NCI-H146 treated with DMSO at 0.1 percent for 48 hours (cell line): ENCODE results near the gene UBAP2.

Experiments used
- DNase-seq: peaks from one replicate; lab custom pipeline; 2025; ENCODE audit not compliant: unreplicated experiment; lab: John Stamatoyannopoulos, UW

The UBAP2 gene

GRCh38 chr9:33924978-33925797 lies 123.5 kb downstream of the UBAP2 start:
- no peak for DNase-seq

DNA sequence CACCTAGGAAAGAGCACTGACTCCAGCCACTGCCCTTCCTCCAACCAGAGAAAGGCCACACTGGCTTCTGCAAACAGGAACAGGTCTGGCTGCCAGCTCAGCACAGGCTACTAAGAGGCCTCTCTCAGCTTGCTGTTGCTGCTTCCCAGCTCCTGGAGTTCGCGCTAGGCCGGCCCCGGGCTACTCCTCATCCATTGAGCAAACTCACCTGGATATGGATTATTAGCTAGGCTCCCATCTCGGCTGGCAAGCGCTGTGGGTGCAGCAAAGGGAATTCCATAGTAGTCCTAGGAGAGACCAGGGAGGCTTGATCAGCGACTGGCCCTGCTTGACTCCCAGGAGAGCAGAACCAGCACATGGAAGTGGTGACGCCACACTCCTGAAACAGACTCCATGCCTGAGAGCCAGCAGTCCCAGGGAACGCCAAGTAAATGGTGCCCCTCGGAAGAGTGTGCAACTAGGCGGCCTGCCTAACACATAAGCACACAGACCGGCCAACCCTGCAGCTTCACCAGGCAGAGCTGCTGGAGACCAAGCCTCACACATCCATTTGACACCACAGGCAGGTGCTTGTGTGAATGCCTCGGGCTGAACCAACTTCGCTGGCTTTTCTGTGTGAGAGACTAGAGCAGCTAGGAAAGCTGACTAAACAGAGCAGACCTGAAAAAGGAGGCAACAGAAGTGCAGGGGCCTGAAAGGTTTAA lies 124.5 kb downstream of the UBAP2 start:
- DNase-seq = no peak

GRCh38 chr9:33923079-33923478 lies 125.6 kb downstream of the UBAP2 start:
- DNase-seq = no peak

DNA sequence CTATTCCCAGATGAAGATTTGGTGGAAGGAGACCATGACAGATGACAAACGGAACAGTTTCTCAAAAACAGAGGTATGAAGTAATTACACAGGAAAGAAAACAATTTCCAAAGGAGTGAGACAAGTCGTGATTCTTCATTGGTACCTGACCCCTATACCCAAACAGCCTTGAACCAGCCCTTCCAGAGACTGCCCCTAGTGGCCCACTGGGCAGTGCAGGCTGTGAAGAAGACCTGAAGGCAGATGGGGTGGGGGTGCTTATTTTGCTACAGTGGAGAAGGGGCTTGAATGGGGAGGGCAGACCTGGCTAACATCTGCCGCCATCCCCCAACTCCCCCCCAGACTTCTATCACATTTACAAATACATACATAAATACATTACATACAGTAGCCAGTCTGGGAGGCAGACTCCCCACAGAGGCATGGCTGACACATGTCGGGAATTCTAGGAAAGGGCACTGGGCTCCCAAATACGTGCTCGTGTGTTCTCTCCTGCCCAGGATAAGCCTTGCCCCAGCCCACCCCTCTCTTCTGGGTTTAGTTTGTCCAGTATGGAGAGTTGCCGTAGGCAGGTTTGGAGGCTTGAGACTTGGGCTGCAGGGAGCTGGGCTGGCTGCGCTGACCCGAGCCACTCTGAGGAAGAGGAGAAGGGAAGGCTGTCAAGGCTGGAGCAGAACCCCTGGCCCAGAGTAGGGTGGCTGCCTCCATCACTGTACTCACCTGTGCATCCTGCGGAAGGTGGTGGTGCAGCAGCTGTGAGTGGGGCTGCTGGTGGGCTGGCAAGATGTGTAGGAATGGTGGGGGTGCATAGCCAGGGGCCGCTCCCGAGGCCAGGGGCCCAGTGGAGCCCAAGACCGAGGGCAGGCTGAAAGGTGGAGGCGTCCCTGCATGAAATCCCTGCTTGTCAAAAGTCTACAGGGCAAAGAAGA lies 126.5 kb downstream of the UBAP2 start:
- DNase-seq = no peak

DNA sequence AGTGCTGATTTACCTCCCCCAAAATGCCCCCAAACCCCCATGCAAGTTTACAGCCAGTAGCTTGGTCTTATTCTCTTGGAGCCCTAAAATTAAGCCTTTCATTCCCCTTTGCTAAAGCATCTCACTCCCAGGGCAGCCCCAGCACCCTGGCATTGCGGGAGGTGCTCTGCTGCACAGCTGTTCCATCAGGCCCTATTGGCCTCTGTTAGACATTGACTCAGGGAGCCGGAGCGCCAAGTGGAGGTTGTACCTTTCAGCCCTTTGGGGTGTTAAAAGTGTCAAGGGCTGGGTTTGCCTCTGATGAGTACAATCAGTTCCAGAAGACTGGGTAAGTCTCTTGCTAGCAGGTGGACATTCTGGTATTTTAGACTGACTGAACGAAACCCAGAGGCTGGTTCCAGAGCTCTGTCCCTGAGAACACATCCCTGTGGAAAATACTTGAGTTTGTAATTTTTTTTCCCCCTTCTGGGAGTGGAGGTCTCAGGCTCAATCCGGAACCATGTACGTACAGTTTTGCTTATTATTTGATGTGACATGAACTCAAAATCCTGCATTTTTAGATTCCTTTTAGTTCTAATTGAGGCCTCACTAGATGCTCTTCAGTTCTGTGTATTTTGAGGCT lies 129.3 kb downstream of the UBAP2 start:
- DNase-seq = no peak

GRCh38 chr9:33917036-33917435 lies 131.7 kb downstream of the UBAP2 start:
- no peak for DNase-seq

DNA sequence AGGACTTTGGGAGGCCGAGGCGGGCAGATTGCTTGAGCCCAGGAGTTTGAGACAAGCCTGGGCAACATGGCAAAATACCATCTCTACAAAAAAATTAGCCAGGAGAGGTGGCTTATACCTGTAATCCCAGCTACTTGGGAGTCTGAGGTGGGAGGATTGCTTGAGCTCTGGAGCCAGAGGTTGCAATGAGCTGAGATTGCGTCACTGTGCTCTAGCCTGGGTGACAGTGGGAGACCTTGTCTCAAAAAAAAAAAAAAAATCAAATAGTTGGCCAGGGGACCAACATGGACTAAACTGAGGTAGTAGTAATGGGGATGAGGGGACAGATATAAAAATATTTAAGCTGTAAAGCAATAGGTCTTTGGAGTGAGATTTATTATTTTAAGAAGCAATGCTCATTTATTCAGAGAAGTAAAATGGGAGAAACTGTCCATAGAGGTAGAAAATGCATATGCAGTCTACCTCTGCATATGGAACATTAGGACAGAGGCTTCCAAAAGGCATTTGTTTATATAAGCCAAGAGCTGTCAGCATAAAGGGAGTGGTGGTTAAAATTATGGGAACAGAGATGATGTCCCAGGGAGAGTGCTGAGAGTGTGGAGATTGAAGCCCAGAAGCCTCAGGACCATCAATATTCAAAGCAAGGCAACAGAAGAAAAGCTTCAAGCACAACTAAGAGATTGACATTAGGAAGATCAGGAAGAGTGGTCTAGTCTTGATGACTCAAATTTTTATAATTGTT lies 133.6 kb downstream of the UBAP2 start:
- DNase-seq = no peak

DNA sequence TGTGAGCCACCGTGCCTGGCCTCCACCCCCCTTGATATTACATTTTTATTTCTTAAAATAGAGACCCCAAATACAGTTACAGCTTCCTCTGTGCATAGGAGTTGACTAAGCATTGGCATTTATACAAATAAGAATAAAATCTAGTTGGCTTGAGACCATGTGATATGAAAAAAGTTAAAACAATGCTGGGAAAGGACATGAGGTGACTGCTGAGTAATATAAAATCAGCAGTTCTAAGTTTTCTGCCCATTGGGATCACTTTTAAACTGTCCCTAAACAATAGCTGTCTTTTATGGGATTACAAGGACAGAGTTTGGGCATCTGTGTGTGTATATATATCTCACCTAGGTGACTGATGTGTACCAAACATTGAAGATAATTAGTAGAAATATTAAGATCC lies 135.1 kb downstream of the UBAP2 start:
- DNase-seq = no peak

GRCh38 chr9:33908749-33909148 lies 139.9 kb downstream of the UBAP2 start:
- DNase-seq = no peak

GRCh38 chr9:33908114-33908513 lies 140.6 kb downstream of the UBAP2 start:
- DNase-seq = no peak

DNA sequence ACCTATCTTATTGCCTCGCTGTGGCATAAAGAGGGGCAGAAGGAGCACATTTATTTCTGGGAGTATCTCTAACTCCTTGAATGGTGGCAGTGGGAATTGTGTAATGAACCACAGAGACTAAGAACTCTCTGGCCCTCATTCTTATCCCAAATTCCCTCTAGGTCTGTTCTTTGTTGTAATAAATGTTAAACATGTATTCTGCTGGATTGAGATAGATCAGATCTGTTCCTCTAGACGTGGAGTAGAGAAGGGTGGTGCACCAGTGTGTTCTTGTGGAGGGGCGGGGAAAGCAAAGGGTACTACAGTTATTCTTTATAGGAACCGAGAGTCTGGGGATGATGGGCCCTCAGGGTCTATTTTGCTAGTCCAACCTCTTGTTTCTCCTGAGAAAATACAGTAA lies 141.3 kb downstream of the UBAP2 start:
- no peak for DNase-seq

DNA sequence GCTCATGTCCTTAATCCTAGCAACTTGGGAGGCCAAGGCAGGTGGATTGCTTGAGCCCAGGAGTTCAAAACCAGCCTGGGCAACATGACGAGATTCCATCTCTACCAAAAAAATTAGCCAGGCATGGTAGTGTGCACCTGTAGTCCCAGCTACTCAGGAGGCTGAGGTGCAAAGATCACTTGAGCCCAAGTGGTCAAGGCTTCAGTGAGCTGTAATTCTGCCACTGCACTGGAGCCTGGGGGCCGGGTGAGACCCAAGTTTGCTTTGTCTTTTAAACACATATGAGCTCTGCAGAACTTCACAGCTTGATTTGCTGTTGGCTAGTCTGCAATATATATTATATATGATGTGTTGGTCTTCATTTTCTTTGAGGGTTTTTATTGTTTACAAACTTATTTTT lies 141.9 kb downstream of the UBAP2 start:
- no peak for DNase-seq

DNA sequence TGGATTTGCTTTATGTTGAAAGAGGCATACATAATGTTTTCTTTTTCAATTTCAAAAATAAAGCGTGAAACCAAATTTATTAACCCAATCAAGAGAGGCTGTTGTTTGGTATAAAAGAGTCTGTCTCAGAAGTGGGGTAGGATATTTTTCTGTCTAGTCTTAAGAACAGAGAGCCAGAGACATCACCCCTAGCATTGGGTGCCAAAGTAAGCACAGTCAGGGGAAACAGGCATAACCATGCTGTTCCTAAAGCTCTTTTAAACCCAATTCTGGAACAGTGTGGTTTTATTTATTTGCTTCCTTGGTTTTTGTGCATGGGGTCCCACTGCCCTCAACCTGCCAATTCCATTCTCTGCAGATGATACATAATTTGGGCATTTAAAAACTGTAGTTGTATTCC lies 143.6 kb downstream of the UBAP2 start:
- DNase-seq = no peak

DNA sequence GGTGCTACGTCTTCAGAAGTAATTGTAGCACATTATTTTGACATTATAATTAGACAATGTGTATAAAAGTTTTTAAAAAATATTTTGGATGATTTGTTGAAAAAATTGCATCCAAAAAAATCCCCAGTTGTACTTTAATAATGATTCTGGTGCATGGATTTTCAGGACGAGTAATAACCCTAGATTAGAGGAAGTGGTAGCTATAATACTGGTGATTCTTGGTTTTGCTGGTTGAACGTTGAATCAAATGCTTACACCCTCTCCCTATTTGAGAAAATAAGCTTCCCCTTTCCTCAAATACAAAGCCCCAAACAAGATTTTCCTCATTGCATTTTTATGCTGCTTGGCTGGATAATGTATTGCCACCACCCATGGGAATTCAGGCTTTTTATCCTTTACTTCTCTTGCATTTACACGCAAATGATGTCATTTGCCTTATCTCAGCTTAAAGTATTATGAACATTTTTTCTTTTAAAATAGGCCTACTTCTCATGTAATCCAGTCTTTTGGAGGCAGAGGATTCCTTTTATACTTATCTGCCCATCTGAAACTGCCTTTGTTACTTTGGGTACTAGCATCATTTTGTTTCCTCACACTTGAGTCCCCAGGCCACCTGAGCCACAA lies 145.4 kb downstream of the UBAP2 start:
- DNase-seq = no peak

GRCh38 chr9:33894316-33894715 lies 154.4 kb downstream of the UBAP2 start:
- no peak for DNase-seq

- DNase-seq = no peak
Measured at GRCh38 chr9:33893861-33894260, 154.8 kb downstream of the UBAP2 start.

- DNase-seq = no peak
Measured at GRCh38 chr9:33885948-33886347, 162.7 kb downstream of the UBAP2 start.

- DNase-seq = peak; percentile 91
Measured at GRCh38 chr9:33884856-33885701, 163.6 kb downstream of the UBAP2 start.

DNA sequence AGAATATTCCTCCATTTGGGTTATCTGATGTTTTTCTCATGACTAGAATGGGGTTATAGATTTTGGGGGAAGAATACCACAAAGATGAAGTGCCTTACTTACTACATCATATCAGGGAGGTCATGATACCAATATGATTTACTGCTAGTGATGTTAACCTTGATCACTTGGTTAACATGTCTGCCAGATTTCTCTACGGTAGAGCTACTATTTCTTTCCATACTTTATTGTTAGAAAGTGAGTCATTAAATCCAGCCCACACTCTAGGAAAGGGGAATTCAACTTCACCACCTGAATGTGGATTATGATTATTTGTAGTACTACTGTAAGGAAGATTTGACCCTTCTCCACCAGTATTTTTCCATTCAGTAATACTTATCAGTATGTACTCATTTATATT lies 167.1 kb downstream of the UBAP2 start:
- no peak for DNase-seq
